HCT116 (cell line): ENCODE data around the gene CFAP161.

Source experiments
- CEBPB ChIP-seq: IDR thresholded peaks from 2 replicates; pipeline ENCODE4 v1.6.1; 2012; ENCODE audit warnings: low read depth
- CTCF ChIP-seq, 3 experiments: fragments of 200-600 bp in 1 of 3; sonication (generic) in 1 of 3; IDR thresholded peaks in 2 of 3; conservative IDR thresholded peaks in 1 of 3; 2 replicates each; pipeline ENCODE4 v1.5.1; 2012 to 2017; ENCODE audit warnings: low read depth in 2 of 3, low read length in 2 of 3, antibody characterized with exemption in 1 of 3, borderline replicate concordance in 1 of 3, control low read depth in 1 of 3, mild to moderate bottlenecking in 1 of 3, mixed read lengths in 1 of 3, mixed run types in 1 of 3, moderate library complexity in 1 of 3; ENCODE audit not compliant: insufficient read depth in 1 of 3
- EZH2 ChIP-seq: fragments of 200-600 bp; sonication (generic); IDR thresholded peaks from 2 replicates; pipeline ENCODE4 v1.6.1; 2017; ENCODE audit warnings: antibody characterized with exemption, mixed run types
- FOSL1 ChIP-seq: IDR thresholded peaks from 2 replicates; pipeline ENCODE4 v1.6.1; 2012; ENCODE audit warnings: low read depth
- POLR2A ChIP-seq: IDR thresholded peaks from 2 replicates; pipeline ENCODE4 v1.7.0; 2011; ENCODE audit warnings: borderline replicate concordance; ENCODE audit not compliant: insufficient read depth, insufficient read length; ENCODE audit errors: extremely low read depth
- POLR2AphosphoS5 ChIP-seq: IDR thresholded peaks from 2 replicates; pipeline ENCODE4 v1.6.1; 2011; ENCODE audit warnings: mild to moderate bottlenecking, low read depth, low read length, moderate library complexity
- RAD21 ChIP-seq: IDR thresholded peaks from 2 replicates; pipeline ENCODE4 v1.6.1; 2012; ENCODE audit warnings: low read depth, mild to moderate bottlenecking
- REST ChIP-seq: IDR thresholded peaks from 2 replicates; pipeline ENCODE4 v1.6.1; 2012; ENCODE audit warnings: low read depth

- no peak for TF ChIP-seq CTCF (IDR thresholded peaks at IDR 0.05 in 2 of 3, conservative IDR thresholded peaks at IDR 0.05 in 1 of 3; ENCODE audit: borderline replicate concordance in 1 of 3, insufficient read depth in 1 of 3, low read depth in 2 of 3, low read length in 2 of 3)
- no peak for TF ChIP-seq EZH2
- TF ChIP-seq POLR2A = no peak
- TF ChIP-seq CEBPB = no peak
- TF ChIP-seq RAD21 = no peak
- no peak for TF ChIP-seq REST
- no peak for TF ChIP-seq FOSL1
- TF ChIP-seq POLR2AphosphoS5 = no peak
Measured at GRCh38 chr15:81171286-81171685, 37.2 kb downstream of the CFAP161 start.
